Lower leg skin (tissue), 4 donors: Measurements from ENCODE around the gene DGUOK. TPM values are rescaled to one million over a fixed set of nuclear protein-coding genes. Genes with fewer than 3 reads are reported as not detected.
"Not testable (repeated sequence)": the region's sequence is repeated elsewhere in the genome, so short reads cannot be mapped to it uniquely, and the experiment has no call there.

Experiments used
- DNase-seq, 2 donors: peaks; one replicate each; pipeline ENCODE4 v3.0.0-alpha.2; 2019; ENCODE audit warnings: low spot score in 2 of 2
- H3K4me3 ChIP-seq: fragments of 200-600 bp; sonication (generic); 2 replicates; pipeline ENCODE4 v1.5.1; 2017; ENCODE audit warnings: mild to moderate bottlenecking, low read depth; ENCODE audit not compliant: poor library complexity, severe bottlenecking
- POLR2A ChIP-seq, 2 donors: fragments of 450-650 bp; IDR thresholded peaks; one replicate each; pipeline ENCODE4 v1.6.1; 2016 to 2017; ENCODE audit warnings: antibody characterized with exemption in 2 of 2, mild to moderate bottlenecking in 1 of 2, moderate library complexity in 1 of 2
- WGBS, 2 donors: methylation state at CpG; one replicate each; pipeline ENCODE4 v1.1.5; 2018; 5-methylcytosine and 5-hydroxymethylcytosine counted together
- intact Hi-C: fragments of 100-400 bp; cut with DNase I; formaldehyde crosslinking; loops from one replicate; pipeline ENCODE4 v1.15.0; 2023; ENCODE audit warnings: low total_unique reads
- total RNA-seq, 4 donors: library from RNA; depleted of rRNA; stranded (reverse); fragments of >200 nt; gene quantifications; one replicate each; pipeline ENCODE4 v1.1.0, GENCODE V29; 2016
- TF ChIP-seq, protein P1 (sequence below), 3 donors: fragments of 450-650 bp; IDR thresholded peaks; one replicate each; pipeline ENCODE4 v1.5.1; 2016; ENCODE audit warnings: antibody characterized with exemption in 3 of 3, mild to moderate bottlenecking in 3 of 3, moderate library complexity in 2 of 3

Gene DGUOK
- total RNA-seq, 4 donors from 2014 or later: 34.4 to 73.2 (median 48.0) TPM

DNA sequence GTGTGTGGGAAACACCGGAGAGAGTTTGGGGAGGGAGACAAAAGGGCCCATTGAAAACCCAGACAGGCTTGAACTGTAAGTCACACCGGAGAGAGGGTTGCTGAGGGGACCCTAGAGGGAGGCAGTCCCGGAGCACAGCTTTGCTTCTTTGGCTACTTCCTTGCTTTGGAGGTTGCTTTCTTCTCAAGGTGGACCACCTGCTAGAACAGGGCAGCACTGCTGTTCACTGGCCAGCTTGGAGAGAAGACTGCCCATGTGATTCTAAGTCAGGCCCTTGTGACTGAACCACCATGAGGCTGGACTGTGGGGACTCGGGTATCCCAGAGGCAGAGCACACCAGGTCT is 29.5 kb upstream of the DGUOK start:
- TF ChIP-seq, protein P1, sequence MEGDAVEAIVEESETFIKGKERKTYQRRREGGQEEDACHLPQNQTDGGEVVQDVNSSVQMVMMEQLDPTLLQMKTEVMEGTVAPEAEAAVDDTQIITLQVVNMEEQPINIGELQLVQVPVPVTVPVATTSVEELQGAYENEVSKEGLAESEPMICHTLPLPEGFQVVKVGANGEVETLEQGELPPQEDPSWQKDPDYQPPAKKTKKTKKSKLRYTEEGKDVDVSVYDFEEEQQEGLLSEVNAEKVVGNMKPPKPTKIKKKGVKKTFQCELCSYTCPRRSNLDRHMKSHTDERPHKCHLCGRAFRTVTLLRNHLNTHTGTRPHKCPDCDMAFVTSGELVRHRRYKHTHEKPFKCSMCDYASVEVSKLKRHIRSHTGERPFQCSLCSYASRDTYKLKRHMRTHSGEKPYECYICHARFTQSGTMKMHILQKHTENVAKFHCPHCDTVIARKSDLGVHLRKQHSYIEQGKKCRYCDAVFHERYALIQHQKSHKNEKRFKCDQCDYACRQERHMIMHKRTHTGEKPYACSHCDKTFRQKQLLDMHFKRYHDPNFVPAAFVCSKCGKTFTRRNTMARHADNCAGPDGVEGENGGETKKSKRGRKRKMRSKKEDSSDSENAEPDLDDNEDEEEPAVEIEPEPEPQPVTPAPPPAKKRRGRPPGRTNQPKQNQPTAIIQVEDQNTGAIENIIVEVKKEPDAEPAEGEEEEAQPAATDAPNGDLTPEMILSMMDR (IDR thresholded peaks at IDR 0.05): no peak
- no peak for TF ChIP-seq POLR2A (IDR thresholded peaks at IDR 0.05)
- H3K4me3 ChIP-seq: no peak overlapping the region
- DNase-seq: peak in 1 of 2 donors; percentile 58
- intact Hi-C loops: no loop called here
- 62 to 74% methylated on average over 4 of the region's 4 CpGs for WGBS, 2 donors

GRCh38 chr2:73897934-73898333 is 28.7 kb upstream of the DGUOK start:
- H3K4me3 ChIP-seq: no peak overlapping the region
- intact Hi-C loops: no loop called here
- peak in 1 of 2 donors; percentile 68 for DNase-seq
- WGBS, 2 donors: 63 to 72% methylated on average over 6 of the region's 6 CpGs
- TF ChIP-seq, protein P1 (IDR thresholded peaks at IDR 0.05): no peak
- no peak for TF ChIP-seq POLR2A (IDR thresholded peaks at IDR 0.05)

DNA sequence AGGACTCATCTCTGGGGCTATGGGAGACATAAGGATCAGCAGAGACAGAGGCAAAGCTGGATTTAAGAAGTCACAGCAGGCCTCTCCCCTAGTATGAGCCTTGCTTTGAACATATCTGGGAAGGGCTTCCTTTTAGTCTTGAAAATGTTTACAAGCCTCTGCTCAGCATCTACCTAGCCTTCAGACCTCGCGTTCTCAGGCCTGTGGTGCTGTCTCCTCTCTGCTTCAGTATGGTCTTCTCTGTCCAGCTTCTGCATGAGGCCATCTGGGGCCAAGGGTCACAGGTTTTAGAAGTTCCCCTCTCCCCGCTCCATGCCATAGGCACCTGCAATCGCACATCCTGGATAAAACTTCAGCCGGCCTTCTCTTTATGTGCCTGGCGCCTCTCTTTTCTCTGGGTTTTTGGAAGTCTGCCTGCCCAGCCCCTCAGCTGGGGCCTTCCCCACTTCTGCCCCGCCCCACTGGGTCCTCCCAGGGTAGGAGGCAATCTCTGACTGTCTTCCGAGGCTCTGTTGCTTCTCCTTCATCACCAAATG is 26.8 kb upstream of the DGUOK start:
- TF ChIP-seq POLR2A (IDR thresholded peaks at IDR 0.05): no peak
- TF ChIP-seq, protein P1 (IDR thresholded peaks at IDR 0.05): no peak

GRCh38 chr2:73901143-73901542 is 25.5 kb upstream of the DGUOK start:
- H3K4me3 ChIP-seq: no peak overlapping the region
- intact Hi-C loops: no loop called here
- 77 to 92% methylated on average over 9 of the region's 10 CpGs for WGBS, 2 donors
- DNase-seq: peak in 1 of 2 donors; percentile 53
- TF ChIP-seq, protein P1 (IDR thresholded peaks at IDR 0.05): no peak
- no peak for TF ChIP-seq POLR2A (IDR thresholded peaks at IDR 0.05)

More for the DNA sequence above, 26.8 kb upstream of the DGUOK start:
- H3K4me3 ChIP-seq: no peak overlapping the region
- WGBS, 2 donors: 81 to 82% methylated on average over 8 of the region's 8 CpGs
- peak in 1 of 2 donors; percentile 31 for DNase-seq
- intact Hi-C loops: no loop called here

- no peak for TF ChIP-seq POLR2A (IDR thresholded peaks at IDR 0.05)
- TF ChIP-seq, protein P1 (IDR thresholded peaks at IDR 0.05): no peak
- 81 to 89% methylated on average over 4 of the region's 4 CpGs for WGBS, 2 donors
- intact Hi-C loops: no loop called here
- DNase-seq: peak in 1 of 2 donors; percentile 18
- no peak overlapping the region for H3K4me3 ChIP-seq
Observed at GRCh38 chr2:73902284-73902683, 24.4 kb upstream of the DGUOK start.

- no peak overlapping the region for H3K4me3 ChIP-seq
- DNase-seq: peak in 1 of 2 donors; percentile 4
- TF ChIP-seq, protein P1 (IDR thresholded peaks at IDR 0.05): no peak
- 81 to 88% methylated on average over 4 of the region's 4 CpGs for WGBS, 2 donors
- intact Hi-C loops: no loop called here
Observed at GRCh38 chr2:73903313-73903712, 23.4 kb upstream of the DGUOK start.

GRCh38 chr2:73903949-73904613 is 22.6 kb upstream of the DGUOK start:
- peak in 1 of 2 donors; percentile 18 for DNase-seq
- intact Hi-C loops, H3K4me3 ChIP-seq: not testable (repeated sequence)
- WGBS, 2 donors: 91 to 92% methylated on average over 5 of the region's 5 CpGs
